ENCODE data around the gene CCDC178. TPM values are rescaled to one million over a fixed set of nuclear protein-coding genes. Genes with fewer than 3 reads are reported as not detected.
"Not testable (repeated sequence)": the region's sequence is repeated elsewhere in the genome, so short reads cannot be mapped to it uniquely, and the experiment has no call there.

The CCDC178 gene
- total RNA-seq, 4 donors from 2014 or later: 1.2 to 2.2 (median 1.7) TPM; not detected in 1

DNA sequence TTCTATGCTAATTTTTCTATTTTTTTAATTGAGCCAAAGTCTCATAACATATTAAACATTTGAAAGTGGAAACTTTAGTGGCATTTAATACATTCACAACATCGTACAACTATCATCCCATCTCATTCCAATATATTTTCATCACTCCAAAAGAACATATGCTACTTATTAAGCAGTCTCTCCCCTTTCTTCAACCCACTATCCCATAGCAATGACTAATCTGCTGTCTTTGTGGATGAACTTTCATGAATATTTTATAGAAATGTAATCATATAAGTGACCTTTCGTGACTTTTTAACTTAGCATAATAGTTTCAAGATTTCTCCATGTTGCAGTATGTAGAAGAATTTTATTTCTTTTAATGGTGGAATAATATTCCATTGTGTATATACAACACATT lies 90.3 kb downstream of the CCDC178 start:
- Histone ChIP-seq H3K4me3 (no peak overlapping the region), H3K9me3 (peaks cover 0 to 2% (median 0%) of the 10 kb centered on the region in 4 donors), H3K4me1 (no peaks in the 10 kb centered on the region), H3K27ac (replicated peaks in 1 of 4) (no peak overlapping the region), H3K36me3 (no peaks in the 10 kb centered on the region), H3K27me3 (no peaks in the 10 kb centered on the region)
- intact Hi-C loops (cut with DNase I): no loop called here
- DNase-seq (ENCODE audit: extremely low spot score): no peak
- 90% methylated on average over 2 of the region's 2 CpGs for WGBS
- TF ChIP-seq, protein P1, sequence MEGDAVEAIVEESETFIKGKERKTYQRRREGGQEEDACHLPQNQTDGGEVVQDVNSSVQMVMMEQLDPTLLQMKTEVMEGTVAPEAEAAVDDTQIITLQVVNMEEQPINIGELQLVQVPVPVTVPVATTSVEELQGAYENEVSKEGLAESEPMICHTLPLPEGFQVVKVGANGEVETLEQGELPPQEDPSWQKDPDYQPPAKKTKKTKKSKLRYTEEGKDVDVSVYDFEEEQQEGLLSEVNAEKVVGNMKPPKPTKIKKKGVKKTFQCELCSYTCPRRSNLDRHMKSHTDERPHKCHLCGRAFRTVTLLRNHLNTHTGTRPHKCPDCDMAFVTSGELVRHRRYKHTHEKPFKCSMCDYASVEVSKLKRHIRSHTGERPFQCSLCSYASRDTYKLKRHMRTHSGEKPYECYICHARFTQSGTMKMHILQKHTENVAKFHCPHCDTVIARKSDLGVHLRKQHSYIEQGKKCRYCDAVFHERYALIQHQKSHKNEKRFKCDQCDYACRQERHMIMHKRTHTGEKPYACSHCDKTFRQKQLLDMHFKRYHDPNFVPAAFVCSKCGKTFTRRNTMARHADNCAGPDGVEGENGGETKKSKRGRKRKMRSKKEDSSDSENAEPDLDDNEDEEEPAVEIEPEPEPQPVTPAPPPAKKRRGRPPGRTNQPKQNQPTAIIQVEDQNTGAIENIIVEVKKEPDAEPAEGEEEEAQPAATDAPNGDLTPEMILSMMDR (IDR thresholded peaks at IDR 0.05): no peak
- TF ChIP-seq POLR2AphosphoS5 (IDR thresholded peaks at IDR 0.05) (no peak), POLR2A (IDR thresholded peaks at IDR 0.05; ENCODE audit: low read depth) (no peak), EP300 (IDR thresholded peaks at IDR 0.05) (no peak)

DNA sequence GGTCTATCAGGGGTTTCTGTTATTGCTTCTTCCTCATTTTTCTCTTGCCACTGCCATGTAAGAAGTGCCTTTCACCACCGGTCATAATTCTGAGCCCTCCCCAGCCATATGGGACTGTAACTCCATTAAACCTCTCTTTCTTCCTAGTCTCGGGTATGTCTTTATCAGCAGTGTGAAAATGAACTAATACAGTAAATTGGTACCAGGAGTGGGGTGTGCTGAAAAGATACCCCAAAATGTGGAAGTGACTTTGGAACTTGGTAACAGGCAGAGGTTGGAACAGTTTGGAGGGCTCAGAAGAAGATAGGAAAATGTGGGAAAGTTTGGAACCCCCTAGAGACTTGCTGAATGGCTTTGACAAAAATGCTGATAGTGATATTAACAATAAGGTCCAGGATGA lies 100.8 kb downstream of the CCDC178 start:
- H3K27me3 ChIP-seq; H3K4me3 ChIP-seq; H3K27ac ChIP-seq (replicated peaks in 1 of 4); DNase-seq (ENCODE audit: extremely low spot score); H3K36me3 ChIP-seq; H3K4me1 ChIP-seq; intact Hi-C loops (cut with DNase I): not testable (repeated sequence)
- WGBS: 89% methylated on average over 2 of the region's 2 CpGs
- H3K9me3 ChIP-seq: peaks cover 0 to 14% (median 10%) of the 10 kb centered on the region in 4 donors

DNA sequence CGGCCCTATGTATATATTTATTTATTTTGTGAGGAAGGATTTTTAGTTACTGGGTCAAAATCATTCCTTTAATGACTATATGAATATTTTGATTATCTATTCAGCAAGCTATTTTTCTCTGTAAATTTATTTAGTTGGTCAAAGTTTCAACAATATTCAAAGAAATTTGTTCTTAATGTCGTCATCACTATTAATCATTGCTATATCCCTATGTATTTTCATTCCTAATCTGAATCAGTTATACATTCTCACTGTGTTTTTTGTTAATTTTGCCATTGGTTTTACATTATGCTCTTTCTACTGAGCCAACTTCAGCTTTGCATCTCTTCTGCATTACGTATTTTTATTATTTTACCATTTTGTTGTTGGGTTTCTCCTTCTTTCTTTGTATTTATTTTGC lies 105.7 kb downstream of the CCDC178 start:
- Histone ChIP-seq H3K4me3 (no peak overlapping the region), H3K27ac (replicated peaks in 1 of 4) (no peak overlapping the region), H3K9me3 (peaks cover 0 to 7% (median 5%) of the 10 kb centered on the region in 4 donors), H3K27me3 (no peaks in the 10 kb centered on the region), H3K36me3 (no peaks in the 10 kb centered on the region), H3K4me1 (no peaks in the 10 kb centered on the region)
- intact Hi-C loops (cut with DNase I): no loop called here
- no peak for DNase-seq (ENCODE audit: extremely low spot score)
- TF ChIP-seq, protein P1 (IDR thresholded peaks at IDR 0.05): no peak
- TF ChIP-seq POLR2A (IDR thresholded peaks at IDR 0.05; ENCODE audit: low read depth) (no peak), EP300 (IDR thresholded peaks at IDR 0.05) (no peak), POLR2AphosphoS5 (IDR thresholded peaks at IDR 0.05) (no peak)
- WGBS: 66% methylated on average over 3 of the region's 3 CpGs

DNA sequence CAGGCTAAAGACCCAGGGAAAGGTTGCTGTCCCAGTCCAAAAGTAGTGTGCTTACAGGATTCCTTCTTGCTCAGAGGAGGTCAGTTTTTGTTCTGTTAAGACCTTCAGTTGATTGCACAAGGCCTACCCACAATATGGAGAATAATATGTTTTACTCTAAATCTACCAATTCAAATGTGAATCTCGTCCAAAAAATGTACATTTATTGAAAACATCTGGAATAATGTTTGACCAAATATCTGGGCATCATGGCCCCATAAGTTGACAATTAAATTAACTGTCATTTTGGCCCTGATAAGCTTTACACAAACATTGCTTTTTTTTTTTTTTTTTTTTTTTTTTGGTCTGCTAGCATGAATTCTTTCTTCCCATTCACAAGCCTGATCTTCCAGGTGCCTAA lies 109.8 kb downstream of the CCDC178 start:
- intact Hi-C loops (cut with DNase I): no loop called here
- Histone ChIP-seq H3K4me1 (no peaks in the 10 kb centered on the region), H3K4me3 (no peak overlapping the region), H3K27ac (replicated peaks in 1 of 4) (no peak overlapping the region), H3K36me3 (no peaks in the 10 kb centered on the region), H3K9me3 (no peaks in the 10 kb centered on the region), H3K27me3 (no peaks in the 10 kb centered on the region)
- TF ChIP-seq EP300 (IDR thresholded peaks at IDR 0.05) (no peak), POLR2A (IDR thresholded peaks at IDR 0.05; ENCODE audit: low read depth) (no peak), POLR2AphosphoS5 (IDR thresholded peaks at IDR 0.05) (no peak)
- TF ChIP-seq, protein P1 (IDR thresholded peaks at IDR 0.05): no peak
- WGBS: 84% methylated on average over 1 of the region's 1 CpG
- DNase-seq (ENCODE audit: extremely low spot score): no peak

DNA sequence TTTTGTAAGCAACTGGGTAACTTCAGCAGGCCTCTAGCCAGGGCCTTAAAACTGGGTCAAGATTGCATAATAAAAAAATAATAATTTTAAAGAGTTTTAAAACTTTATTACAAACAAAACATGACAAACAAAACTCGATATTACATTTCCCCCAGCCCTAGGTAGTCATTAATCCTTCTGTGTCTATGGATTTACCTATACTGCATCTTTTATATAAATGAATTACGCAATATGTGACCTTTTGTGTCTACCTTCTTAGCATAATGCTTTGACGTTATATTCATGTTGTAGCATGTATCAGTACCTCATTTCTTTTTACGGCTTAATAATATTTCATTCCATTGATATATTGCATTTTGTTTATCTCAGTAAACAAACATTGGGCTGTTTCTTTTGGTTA lies 113.5 kb downstream of the CCDC178 start:
- Histone ChIP-seq H3K4me3 (no peak overlapping the region), H3K36me3 (no peaks in the 10 kb centered on the region), H3K27ac (replicated peaks in 1 of 4) (no peak overlapping the region), H3K9me3 (no peaks in the 10 kb centered on the region), H3K4me1 (no peaks in the 10 kb centered on the region), H3K27me3 (no peaks in the 10 kb centered on the region)
- TF ChIP-seq POLR2A (IDR thresholded peaks at IDR 0.05; ENCODE audit: low read depth) (no peak), POLR2AphosphoS5 (IDR thresholded peaks at IDR 0.05) (no peak), EP300 (IDR thresholded peaks at IDR 0.05) (no peak)
- TF ChIP-seq, protein P1 (IDR thresholded peaks at IDR 0.05): no peak
- 77% methylated on average over 4 of the region's 4 CpGs for WGBS
- no peak for DNase-seq (ENCODE audit: extremely low spot score)
- intact Hi-C loops (cut with DNase I): no loop called here

Measured in esophagus muscularis mucosa (tissue), 4 donors.